IgD-negative memory B cell (primary cell): Measurements from ENCODE around the gene ADAM33. TPM values are rescaled to one million over a fixed set of nuclear protein-coding genes. Genes with fewer than 3 reads are reported as not detected.

Experiments
- H3K27ac Mint-ChIP-seq, 3 donors: one replicate each; pipeline ENCODE4 v1.8.0; 2020 to 2022; ENCODE audit warnings: mild to moderate bottlenecking in 3 of 3, mixed read lengths in 3 of 3, moderate library complexity in 1 of 3
- H3K27me3 Mint-ChIP-seq: one replicate; pipeline ENCODE4 v1.8.0; 2021; ENCODE audit warnings: mixed read lengths
- H3K36me3 Mint-ChIP-seq: one replicate; pipeline ENCODE4 v1.8.0; 2020; ENCODE audit warnings: mild to moderate bottlenecking, mixed read lengths
- H3K4me1 Mint-ChIP-seq, 3 donors: one replicate each; pipeline ENCODE4 v1.8.0; 2020 to 2022; ENCODE audit warnings: mixed read lengths in 3 of 3, mild to moderate bottlenecking in 1 of 3
- H3K4me3 Mint-ChIP-seq, 4 donors: one replicate each; pipeline ENCODE4 v1.8.0; 2020 to 2022; ENCODE audit warnings: mild to moderate bottlenecking in 4 of 4, mixed read lengths in 4 of 4, moderate library complexity in 3 of 4
- H3K9me3 Mint-ChIP-seq, 3 donors: one replicate each; pipeline ENCODE4 v1.8.0; 2020 to 2021; ENCODE audit warnings: mixed read lengths in 3 of 3, mild to moderate bottlenecking in 1 of 3
- polyA plus RNA-seq: library from polyadenylated mRNA; unstranded; fragments of 300-500 nt; fragmentation: Illumina TruSeq; gene quantifications from one replicate; pipeline ENCODE4 v1.2.3, GENCODE V29; 2021

Gene ADAM33
- polyA plus RNA-seq, 1 donor from 2014 or later: not detected

- Mint-ChIP-seq H3K27me3 (peaks cover 29% of the 10 kb centered on the region), H3K4me1 (peaks cover 6 to 8% (median 8%) of the 10 kb centered on the region in 3 donors), H3K27ac (peak overlapping the region in 1 of 3 donors; percentile 43), H3K36me3 (no peaks in the 10 kb centered on the region), H3K4me3 (peak overlapping the region in 2 of 4 donors; percentile 57 to 76), H3K9me3 (peaks cover 0 to under 1% (median 0%) of the 10 kb centered on the region in 3 donors)
Measured at GRCh38 chr20:3658716-3659491, 22.9 kb downstream of the ADAM33 start.

GRCh38 chr20:3658019-3658715 lies 23.6 kb downstream of the ADAM33 start:
- peaks cover 26% of the 10 kb centered on the region for H3K27me3 Mint-ChIP-seq
- H3K27ac Mint-ChIP-seq: peak overlapping the region in 1 of 3 donors; percentile 43
- H3K4me3 Mint-ChIP-seq: peak overlapping the region in 1 of 4 donors; percentile 57
- no peaks in the 10 kb centered on the region for H3K36me3 Mint-ChIP-seq
- H3K9me3 Mint-ChIP-seq: peaks cover 0 to 7% (median 0%) of the 10 kb centered on the region in 3 donors
- peaks cover 6 to 8% (median 8%) of the 10 kb centered on the region in 3 donors for H3K4me1 Mint-ChIP-seq

GRCh38 chr20:3655131-3655405 lies 26.7 kb downstream of the ADAM33 start:
- no peak overlapping the region for H3K27ac Mint-ChIP-seq
- H3K27me3 Mint-ChIP-seq: peaks cover 11% of the 10 kb centered on the region
- H3K4me1 Mint-ChIP-seq: peaks cover 6 to 10% (median 9%) of the 10 kb centered on the region in 3 donors
- no peak overlapping the region for H3K4me3 Mint-ChIP-seq
- H3K9me3 Mint-ChIP-seq: peaks cover 0 to 10% (median 4%) of the 10 kb centered on the region in 3 donors
- no peaks in the 10 kb centered on the region for H3K36me3 Mint-ChIP-seq

- Mint-ChIP-seq H3K27ac (peak overlapping the region in 1 of 3 donors; percentile 63), H3K36me3 (no peaks in the 10 kb centered on the region), H3K27me3 (peaks cover 11% of the 10 kb centered on the region), H3K4me3 (peak overlapping the region in 1 of 4 donors; percentile 15), H3K9me3 (peaks cover 0 to 10% (median 4%) of the 10 kb centered on the region in 3 donors), H3K4me1 (peaks cover 6 to 10% (median 9%) of the 10 kb centered on the region in 3 donors)
Measured at GRCh38 chr20:3654326-3655130, 27.3 kb downstream of the ADAM33 start.

- no peak overlapping the region for H3K4me3 Mint-ChIP-seq
- no peak overlapping the region for H3K27ac Mint-ChIP-seq
- H3K9me3 Mint-ChIP-seq: peaks cover 0 to 10% (median 4%) of the 10 kb centered on the region in 3 donors
- peaks cover 7% of the 10 kb centered on the region for H3K27me3 Mint-ChIP-seq
- no peaks in the 10 kb centered on the region for H3K36me3 Mint-ChIP-seq
- H3K4me1 Mint-ChIP-seq: peaks cover 4 to 6% (median 4%) of the 10 kb centered on the region in 3 donors
Measured at GRCh38 chr20:3653921-3654320, 27.9 kb downstream of the ADAM33 start.

- Mint-ChIP-seq H3K4me1 (peaks cover 0 to 3% (median 1%) of the 10 kb centered on the region in 3 donors), H3K4me3 (no peak overlapping the region), H3K36me3 (peaks cover 1% of the 10 kb centered on the region), H3K27ac (no peak overlapping the region), H3K9me3 (peaks cover 0 to 10% (median 4%) of the 10 kb centered on the region in 3 donors), H3K27me3 (peaks cover 5% of the 10 kb centered on the region)
Measured at GRCh38 chr20:3652676-3653596, 28.9 kb downstream of the ADAM33 start.

GRCh38 chr20:3652221-3652620 lies 29.6 kb downstream of the ADAM33 start:
- H3K36me3 Mint-ChIP-seq: peaks cover 5% of the 10 kb centered on the region
- H3K4me1 Mint-ChIP-seq: peaks cover 0 to 3% (median 1%) of the 10 kb centered on the region in 3 donors
- peaks cover 3% of the 10 kb centered on the region for H3K27me3 Mint-ChIP-seq
- no peak overlapping the region for H3K4me3 Mint-ChIP-seq
- no peak overlapping the region for H3K27ac Mint-ChIP-seq
- H3K9me3 Mint-ChIP-seq: peaks cover 0 to 10% (median 4%) of the 10 kb centered on the region in 3 donors

GRCh38 chr20:3651204-3651962 lies 30.4 kb downstream of the ADAM33 start:
- H3K9me3 Mint-ChIP-seq: peaks cover 0 to 10% (median 4%) of the 10 kb centered on the region in 3 donors
- H3K4me3 Mint-ChIP-seq: no peak overlapping the region
- peaks cover 6% of the 10 kb centered on the region for H3K36me3 Mint-ChIP-seq
- H3K4me1 Mint-ChIP-seq: peaks cover 0 to 3% (median 1%) of the 10 kb centered on the region in 3 donors
- peak overlapping the region in 1 of 3 donors; percentile 77 for H3K27ac Mint-ChIP-seq
- peaks cover under 1% of the 10 kb centered on the region for H3K27me3 Mint-ChIP-seq

- peaks cover 8% of the 10 kb centered on the region for H3K36me3 Mint-ChIP-seq
- H3K4me3 Mint-ChIP-seq: no peak overlapping the region
- H3K4me1 Mint-ChIP-seq: peaks cover 0 to 3% (median 1%) of the 10 kb centered on the region in 3 donors
- H3K27me3 Mint-ChIP-seq: no peaks in the 10 kb centered on the region
- H3K9me3 Mint-ChIP-seq: peaks cover 0 to 10% (median 4%) of the 10 kb centered on the region in 3 donors
- H3K27ac Mint-ChIP-seq: no peak overlapping the region
Measured at GRCh38 chr20:3648951-3649350, 32.9 kb downstream of the ADAM33 start.

GRCh38 chr20:3647473-3647872 lies 34.3 kb downstream of the ADAM33 start:
- H3K27me3 Mint-ChIP-seq: no peaks in the 10 kb centered on the region
- peaks cover 11% of the 10 kb centered on the region for H3K36me3 Mint-ChIP-seq
- peaks cover 0 to 4% (median 3%) of the 10 kb centered on the region in 3 donors for H3K9me3 Mint-ChIP-seq
- H3K27ac Mint-ChIP-seq: no peak overlapping the region
- H3K4me1 Mint-ChIP-seq: peaks cover 0 to 3% (median 1%) of the 10 kb centered on the region in 3 donors
- H3K4me3 Mint-ChIP-seq: no peak overlapping the region

- H3K27me3 Mint-ChIP-seq: no peaks in the 10 kb centered on the region
- H3K27ac Mint-ChIP-seq: no peak overlapping the region
- H3K36me3 Mint-ChIP-seq: peaks cover 13% of the 10 kb centered on the region
- no peaks in the 10 kb centered on the region for H3K4me1 Mint-ChIP-seq
- H3K9me3 Mint-ChIP-seq: peaks cover 0 to 2% (median 0%) of the 10 kb centered on the region in 3 donors
- H3K4me3 Mint-ChIP-seq: no peak overlapping the region
Measured at GRCh38 chr20:3646651-3647050, 35.2 kb downstream of the ADAM33 start.

- Mint-ChIP-seq H3K27me3 (no peaks in the 10 kb centered on the region), H3K27ac (no peak overlapping the region), H3K9me3 (peaks cover 0 to 2% (median 0%) of the 10 kb centered on the region in 3 donors), H3K4me3 (no peak overlapping the region), H3K4me1 (no peaks in the 10 kb centered on the region), H3K36me3 (peaks cover 13% of the 10 kb centered on the region)
Measured at GRCh38 chr20:3646067-3646440, 35.8 kb downstream of the ADAM33 start.

GRCh38 chr20:3645309-3646066 lies 36.3 kb downstream of the ADAM33 start:
- H3K27me3 Mint-ChIP-seq: no peaks in the 10 kb centered on the region
- peaks cover 0 to 2% (median 0%) of the 10 kb centered on the region in 3 donors for H3K9me3 Mint-ChIP-seq
- H3K4me1 Mint-ChIP-seq: peaks cover 0 to 2% (median 0%) of the 10 kb centered on the region in 3 donors
- H3K4me3 Mint-ChIP-seq: no peak overlapping the region
- peaks cover 16% of the 10 kb centered on the region for H3K36me3 Mint-ChIP-seq
- no peak overlapping the region for H3K27ac Mint-ChIP-seq
